NCI-H748 treated with DMSO at 0.1 percent for 48 hours (cell line): Measurements from ENCODE around the gene NALF2.

Source experiments
- DNase-seq: peaks from one replicate; lab custom pipeline; 2025; lab: John Stamatoyannopoulos, UW

The NALF2 gene

GRCh38 chrX:69530306-69530705 is 26.2 kb downstream of the NALF2 start:
- DNase-seq, result no peak

GRCh38 chrX:69531031-69531755 is 27.1 kb downstream of the NALF2 start:
- no peak for DNase-seq

GRCh38 chrX:69535661-69536060 is 31.5 kb downstream of the NALF2 start:
- no peak for DNase-seq

- peak; percentile 6 for DNase-seq
Observed at GRCh38 chrX:69538321-69538876, 34.3 kb downstream of the NALF2 start.

- no peak for DNase-seq
Observed at GRCh38 chrX:69539437-69539836, 35.3 kb downstream of the NALF2 start.

- DNase-seq, result no peak
Observed at GRCh38 chrX:69541956-69542355, 37.8 kb downstream of the NALF2 start.

GRCh38 chrX:69543572-69543971 is 39.4 kb downstream of the NALF2 start:
- no peak for DNase-seq

- no peak for DNase-seq
Observed at GRCh38 chrX:69546417-69546816, 42.3 kb downstream of the NALF2 start.

- DNase-seq, result no peak
Observed at GRCh38 chrX:69546978-69547377, 42.9 kb downstream of the NALF2 start.

GRCh38 chrX:69551421-69552009 is 47.4 kb downstream of the NALF2 start:
- DNase-seq, result no peak

- DNase-seq, result no peak
Observed at GRCh38 chrX:69552512-69552911, 48.4 kb downstream of the NALF2 start.
